A204.1 (cell line): ENCODE data around the gene ITGA2.
"Not testable (repeated sequence)": the region's sequence is repeated elsewhere in the genome, so short reads cannot be mapped to it uniquely, and the experiment has no call there.

ENCODE experiments used
- FAIRE-seq: peaks from 2 replicates; lab custom pipeline; 2012; peaks lifted over from hg19 to GRCh38; lab: Jason Lieb, UNC

The ITGA2 gene

DNA sequence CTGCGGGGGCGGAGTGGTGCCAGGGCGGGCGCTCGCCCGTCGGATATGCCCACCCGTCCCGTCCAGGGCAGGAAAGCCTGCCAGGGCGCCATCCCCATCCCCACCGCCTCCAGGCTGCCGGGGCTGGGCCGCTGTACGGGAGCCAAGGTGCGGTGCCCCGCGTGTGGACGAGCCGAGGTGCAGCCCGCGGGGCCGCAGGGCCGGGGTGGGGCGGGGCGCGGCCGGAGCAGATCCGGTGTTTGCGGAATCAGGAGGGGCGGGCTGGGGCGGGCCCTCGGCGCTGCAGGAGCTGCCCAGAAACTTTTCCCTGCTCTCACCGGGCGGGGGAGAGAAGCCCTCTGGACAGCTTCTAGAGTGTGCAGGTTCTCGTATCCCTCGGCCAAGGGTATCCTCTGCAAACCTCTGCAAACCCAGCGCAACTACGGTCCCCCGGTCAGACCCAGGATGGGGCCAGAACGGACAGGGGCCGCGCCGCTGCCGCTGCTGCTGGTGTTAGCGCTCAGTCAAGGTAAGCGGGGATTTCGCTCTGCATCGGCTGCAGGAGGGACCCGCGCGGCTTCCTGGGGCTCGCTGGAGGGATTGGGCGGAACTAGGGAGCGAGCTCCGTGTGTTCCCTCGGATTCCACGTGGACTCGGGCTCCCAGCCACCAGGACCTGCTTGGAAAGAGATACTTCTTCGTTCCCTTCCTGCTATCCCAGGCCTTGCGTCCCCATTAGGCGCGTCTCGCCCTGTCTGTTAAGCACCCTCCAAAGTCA lies at the start of gene ITGA2:
ITGA2 (plus strand) TSS at position 328 of the 756 bp plus-strand sequence; CDS start at position 445, 117 bp downstream.
- FAIRE-seq, result no peak

DNA sequence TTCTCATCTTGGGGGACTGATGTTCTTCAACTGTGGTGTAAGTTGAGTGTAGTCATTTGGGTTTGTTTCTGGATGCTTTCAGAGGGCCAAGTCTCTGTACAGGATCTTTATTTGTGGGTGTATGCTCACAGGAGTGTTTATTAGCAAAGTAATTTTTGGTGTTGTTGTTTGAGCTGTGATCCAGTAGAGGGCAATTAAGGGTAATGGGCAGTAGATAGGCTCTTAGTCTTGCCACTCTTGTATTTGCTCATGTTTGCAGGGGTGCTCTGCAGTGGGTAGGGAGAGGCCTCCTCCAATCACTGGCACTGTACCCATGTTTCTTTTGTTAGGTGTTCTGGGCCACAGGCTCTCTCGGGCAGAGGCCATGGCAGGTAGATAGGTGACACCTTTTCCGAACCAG lies 45.9 kb upstream of the ITGA2 start:
- FAIRE-seq, result no peak

DNA sequence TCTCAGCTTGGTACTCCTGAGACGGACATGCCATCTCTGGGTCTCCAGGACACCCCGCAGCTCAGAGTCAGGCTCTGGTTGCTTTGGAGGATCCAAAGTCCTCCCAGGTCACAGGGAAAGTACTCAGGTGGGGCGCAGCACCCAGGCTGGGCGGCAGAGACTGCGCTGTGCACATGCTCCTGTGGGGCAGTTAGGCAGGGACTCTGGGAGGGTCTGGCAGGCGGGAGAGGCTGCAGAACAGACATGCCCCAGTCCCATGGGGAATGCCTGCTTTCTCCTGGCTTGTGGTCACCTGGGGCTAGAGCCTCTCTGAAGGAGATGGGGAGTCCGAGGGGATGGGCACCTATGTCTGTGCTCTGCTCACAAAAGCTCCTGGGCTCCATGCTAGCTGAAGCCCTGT lies 45.3 kb upstream of the ITGA2 start:
- FAIRE-seq, result no peak

DNA sequence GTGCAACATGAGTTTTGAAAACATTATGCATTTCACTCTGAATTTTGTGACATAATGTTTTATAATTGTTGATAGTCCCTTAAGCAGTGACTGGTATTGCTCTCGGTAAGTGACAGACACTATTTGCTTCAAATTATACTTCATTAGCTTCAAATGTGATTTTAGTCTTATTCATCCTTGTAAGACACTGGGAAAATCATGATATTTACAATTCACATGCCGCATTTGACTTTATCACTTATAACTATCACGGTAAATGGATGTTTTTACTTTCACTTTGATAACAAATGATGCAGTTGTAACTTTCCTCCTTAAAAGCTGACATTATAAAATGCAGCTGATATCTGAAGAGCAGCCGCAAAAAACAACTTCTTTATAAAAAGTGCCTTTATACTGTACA lies 44.1 kb upstream of the ITGA2 start:
- no peak for FAIRE-seq

DNA sequence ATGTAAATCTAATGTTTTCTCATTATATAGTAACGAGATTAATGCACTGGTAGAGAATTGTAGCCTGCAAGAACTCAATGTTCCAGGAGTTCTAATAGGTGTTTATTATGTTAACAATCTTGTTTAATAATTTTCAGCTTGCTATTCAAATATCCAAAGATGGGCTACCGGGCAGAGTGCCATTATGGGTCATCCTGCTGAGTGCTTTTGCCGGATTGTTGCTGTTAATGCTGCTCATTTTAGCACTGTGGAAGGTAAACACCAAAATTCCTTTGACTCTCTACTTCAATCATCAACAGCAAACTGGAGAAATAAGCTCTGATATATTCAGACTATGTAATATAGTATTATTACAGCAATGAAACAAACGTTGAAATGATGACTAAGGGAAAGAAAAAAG lies 41.9 kb upstream of the ITGA2 start:
- no peak for FAIRE-seq

DNA sequence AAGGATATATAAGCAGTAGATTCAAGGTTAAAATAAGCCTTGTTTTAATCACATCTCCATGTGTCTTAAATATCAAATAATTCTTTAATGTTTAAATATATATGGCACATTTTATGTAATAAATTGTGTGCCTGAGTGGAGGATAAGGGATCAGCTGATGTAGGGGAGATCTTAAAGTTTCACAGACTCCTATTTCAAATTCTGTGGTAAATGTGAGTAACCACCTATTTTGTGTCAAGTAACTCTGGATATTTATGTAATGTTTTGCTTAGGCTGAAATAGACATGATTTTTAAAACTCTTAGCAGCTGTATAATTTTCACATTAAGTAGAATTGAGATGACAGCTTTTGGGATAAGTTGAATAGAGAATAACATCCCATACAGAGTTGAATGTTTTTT lies 41.3 kb upstream of the ITGA2 start:
- FAIRE-seq, result no peak

DNA sequence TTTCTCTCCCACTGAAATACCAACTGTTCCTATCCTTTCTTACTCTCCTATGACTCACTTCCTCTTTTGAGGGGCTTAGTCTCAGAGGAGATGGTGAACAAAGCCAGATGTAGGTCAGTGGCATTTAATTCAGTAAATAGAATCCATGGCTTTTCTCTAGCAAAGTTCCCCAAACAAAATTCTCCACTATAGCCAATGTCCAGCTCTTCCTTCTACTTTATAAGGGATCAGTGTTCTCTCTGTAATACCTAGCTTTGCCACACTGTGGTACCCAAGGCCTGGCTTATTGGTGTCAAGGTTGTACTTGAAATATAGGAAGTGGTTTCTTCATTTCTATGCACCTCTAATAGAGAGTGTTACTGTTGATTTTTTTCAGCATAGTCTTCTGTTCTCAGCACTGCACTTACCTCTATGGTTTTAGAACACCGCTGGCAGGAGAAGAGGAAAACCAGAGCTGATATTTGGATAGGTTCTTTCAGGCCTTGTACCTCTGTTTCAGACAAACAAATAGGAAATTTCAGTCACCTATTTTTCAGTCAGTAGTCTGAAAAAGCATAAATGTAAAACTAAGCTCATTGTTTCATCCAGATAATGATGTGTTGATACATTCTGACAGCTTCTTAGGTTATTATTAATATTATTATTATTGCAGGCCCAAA lies 40.6 kb upstream of the ITGA2 start:
- peak; percentile 93 for FAIRE-seq

DNA sequence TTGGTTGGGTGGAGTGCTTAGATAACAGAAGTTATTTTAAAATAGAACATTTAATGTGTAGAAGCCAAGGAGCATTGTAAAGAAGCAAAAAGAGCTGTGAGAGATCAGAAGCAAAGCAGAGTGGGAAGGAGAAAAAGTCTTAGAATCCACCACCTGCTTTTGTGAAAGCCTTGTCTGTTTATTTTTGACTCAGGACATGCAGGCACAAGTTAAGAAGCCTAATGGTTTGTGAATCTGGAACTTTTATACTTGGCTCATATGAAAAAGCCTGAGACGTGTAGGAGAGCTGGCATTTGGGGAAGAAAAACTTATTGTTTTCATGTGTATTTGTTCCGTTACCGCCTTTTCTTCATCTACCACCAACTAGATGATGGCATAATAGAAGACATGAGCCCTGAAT lies 38.5 kb upstream of the ITGA2 start:
- no peak for FAIRE-seq

DNA sequence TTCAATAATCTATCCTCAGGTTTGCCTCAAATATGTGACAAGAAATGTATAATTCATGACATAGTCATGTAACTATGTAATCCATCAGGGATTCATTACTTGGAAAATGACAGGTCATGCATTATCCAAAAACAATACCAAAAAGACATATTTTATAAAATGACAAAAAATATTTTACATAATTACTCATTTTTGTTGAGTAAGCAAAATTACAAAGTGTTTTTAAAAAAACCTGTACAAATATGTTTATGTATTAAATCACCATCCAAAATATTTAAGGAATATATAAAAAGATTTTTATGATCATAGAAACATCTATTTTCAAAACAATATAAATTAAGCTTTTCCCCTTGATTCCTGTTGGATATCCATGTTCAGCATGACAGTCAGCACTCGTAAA lies 36.7 kb upstream of the ITGA2 start:
- peak; percentile 9 for FAIRE-seq

DNA sequence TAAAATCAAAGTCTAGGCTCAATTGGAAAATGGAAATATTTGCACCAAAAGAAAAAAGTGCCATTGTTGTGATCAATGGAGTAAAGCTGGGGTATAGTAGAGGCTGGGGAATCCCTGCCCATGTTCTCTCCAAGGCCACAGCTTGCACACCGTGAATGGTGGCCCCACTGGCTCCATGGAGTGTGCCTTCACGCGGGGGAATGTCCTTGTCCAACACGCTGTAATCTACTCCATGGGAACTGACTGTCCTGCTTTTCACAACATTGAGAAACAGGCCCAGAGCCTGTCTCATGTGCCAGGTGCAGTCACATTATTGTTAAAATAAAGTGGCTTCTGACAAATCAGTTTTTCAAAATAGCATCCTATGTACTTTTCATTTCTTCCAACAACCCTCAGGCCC lies 33.1 kb upstream of the ITGA2 start:
- no peak for FAIRE-seq

DNA sequence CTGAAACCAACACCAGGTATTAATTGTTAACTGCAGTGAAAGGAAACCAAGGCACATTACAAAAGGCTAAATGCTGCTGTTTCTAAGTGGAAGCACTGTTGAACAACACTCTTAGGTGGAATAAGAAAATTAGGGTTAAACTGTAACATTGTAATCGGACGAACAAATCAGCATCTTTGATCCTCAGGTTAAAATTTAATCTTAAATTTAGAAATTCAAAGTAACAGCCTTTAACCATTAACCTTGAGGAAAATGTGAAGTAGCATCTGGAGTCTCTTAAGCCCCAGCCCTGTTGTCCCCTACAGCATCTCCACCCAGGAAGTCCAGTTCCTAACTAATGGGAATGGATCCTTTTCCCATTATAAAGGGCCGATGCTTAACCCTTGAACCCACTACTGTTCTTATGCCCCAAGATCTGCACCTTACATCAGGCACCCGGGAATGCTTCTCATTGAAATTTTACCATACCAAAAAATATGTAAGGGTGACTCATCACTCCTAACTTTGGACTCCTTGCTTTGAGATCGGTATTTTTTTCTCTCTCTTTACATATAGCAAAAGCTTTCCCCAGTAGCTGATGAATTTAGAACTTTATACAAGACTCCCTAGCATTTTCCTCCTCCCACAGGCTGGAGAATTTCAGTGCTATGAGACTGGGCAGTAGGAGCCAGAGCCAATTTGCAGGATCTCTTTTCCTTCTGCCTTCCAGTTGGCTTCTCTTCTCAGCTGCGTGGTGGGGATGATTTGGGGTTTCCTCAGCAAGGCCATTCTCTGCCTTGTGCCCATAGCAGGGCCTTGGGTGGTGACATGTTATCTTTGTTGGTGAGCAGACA lies 32.0 kb upstream of the ITGA2 start:
- no peak for FAIRE-seq

DNA sequence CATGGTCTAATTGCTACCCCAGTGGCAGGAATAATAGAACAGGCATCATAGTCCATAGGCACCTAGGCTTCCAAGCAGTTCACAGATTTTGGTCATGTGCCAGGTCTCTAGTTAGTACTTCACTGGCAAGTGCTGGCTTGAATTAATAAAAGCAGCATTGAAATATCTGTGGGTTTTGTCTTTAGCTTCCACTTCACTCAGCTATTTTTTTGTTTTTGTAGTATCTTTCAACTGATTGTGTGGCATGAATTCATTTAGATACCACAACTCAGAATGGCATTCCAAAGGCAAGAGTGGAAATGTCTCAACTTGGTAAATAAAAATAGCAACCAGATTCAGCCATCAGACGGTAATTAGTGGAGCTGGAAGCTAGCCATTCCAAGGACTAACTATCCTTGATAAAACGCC lies 27.9 kb upstream of the ITGA2 start:
- FAIRE-seq, result no peak

DNA sequence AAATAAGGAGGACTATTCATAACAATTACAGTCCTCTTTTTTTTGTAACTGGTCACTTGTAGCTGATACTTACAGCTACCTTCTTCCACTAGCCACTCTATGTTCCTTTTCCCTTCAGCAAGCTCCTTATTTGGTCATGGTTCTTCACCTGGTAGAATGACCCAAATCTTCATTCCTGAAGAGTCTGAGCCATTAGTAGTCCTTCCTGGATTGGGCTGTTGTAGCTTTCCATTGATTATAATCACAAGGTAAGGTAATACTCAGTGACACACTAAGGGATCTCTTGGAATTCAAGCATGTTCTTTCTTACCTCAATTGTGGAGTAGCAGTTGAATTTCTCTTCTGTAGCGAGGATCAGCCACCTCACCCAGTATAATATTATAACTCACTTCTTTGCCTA lies 25.5 kb upstream of the ITGA2 start:
- no peak for FAIRE-seq

DNA sequence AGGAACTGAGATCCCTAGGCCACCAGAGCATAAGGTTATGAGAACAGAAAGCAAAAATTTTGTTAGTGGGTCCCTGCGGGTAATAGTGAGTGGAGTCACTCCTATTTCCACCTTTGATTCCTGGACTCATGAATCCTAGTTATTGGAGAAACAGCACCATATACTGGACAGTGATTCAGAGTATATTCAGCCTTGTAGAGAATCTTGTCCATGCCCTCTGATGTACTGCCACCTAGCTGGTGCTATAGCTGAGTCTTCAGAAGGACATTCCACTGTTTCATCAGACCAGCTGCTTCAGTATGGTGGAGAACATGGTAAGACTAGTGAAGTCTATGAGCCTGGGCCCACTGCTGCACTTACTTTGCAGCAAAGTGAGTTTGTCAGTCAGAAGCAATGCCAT lies 25.0 kb upstream of the ITGA2 start:
- no peak for FAIRE-seq

DNA sequence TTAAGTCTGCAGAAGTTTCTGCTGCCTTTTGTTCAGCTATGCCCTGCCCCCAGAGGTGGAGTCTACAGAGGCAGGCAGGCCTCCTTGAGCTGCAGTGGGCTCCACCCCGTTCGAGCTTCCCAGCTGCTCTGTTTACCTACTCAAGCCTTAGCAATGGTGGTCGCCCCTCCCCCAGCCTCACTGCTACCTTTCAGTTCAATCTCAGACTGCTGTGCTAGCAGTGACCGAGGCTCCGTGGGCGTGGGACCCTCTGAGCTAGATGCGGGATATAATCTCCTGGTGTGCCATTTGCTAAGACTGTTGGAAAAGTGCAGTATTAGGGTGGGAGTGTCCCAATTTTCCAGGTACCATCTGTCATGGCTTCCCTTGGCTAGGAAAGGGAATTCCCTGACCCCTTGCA lies 13.0 kb upstream of the ITGA2 start:
- not testable (repeated sequence) for FAIRE-seq

DNA sequence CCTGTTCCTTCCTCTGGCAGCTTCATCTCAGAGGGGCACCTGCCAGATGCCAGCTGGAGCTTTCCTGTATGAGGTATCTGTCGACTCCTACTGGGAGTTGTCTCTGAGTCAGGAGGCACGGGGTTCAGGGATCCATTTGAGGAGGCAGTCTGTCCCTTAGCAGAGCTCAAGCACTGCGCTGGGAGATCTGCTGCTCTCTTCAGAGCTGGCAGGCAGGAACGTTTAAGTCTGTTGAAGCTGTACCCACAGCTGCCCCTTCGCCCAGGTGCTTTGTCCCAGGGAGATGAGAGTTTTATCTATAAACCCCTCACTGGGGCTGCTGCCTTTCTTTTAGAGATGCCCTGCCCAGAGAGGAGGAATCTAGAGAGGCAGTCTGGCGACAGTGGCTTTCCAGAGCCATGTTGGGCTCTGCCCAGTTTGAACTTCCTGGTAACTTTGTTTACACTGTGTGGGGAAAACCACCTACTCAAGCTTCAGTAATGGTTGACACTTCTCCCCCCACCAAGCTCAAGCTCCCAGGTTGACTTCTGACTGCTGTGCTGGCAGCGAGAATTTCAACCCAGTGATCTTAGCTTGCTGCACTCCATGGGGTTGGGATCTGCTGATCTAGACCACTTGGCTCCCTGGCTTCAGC lies 11.8 kb upstream of the ITGA2 start:
- no peak for FAIRE-seq

DNA sequence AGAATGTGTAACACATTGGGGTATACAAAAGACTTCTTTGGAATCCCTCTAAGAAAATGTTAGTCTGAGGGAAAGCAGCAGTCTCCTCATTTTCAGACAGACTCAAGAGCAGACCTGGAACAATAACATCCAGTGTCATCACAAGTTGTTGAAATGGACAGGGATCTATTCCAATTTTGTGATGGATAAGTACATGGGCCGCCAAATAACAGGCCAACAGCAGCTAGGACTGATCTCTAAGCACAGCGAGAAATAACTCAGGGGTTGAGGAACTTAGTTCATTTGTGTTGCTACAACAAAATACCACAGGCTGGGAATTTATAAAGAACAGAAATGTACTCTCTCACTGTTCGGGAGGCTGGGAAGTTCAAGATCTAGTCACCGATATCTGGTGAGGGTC lies 7.6 kb upstream of the ITGA2 start:
- no peak for FAIRE-seq

DNA sequence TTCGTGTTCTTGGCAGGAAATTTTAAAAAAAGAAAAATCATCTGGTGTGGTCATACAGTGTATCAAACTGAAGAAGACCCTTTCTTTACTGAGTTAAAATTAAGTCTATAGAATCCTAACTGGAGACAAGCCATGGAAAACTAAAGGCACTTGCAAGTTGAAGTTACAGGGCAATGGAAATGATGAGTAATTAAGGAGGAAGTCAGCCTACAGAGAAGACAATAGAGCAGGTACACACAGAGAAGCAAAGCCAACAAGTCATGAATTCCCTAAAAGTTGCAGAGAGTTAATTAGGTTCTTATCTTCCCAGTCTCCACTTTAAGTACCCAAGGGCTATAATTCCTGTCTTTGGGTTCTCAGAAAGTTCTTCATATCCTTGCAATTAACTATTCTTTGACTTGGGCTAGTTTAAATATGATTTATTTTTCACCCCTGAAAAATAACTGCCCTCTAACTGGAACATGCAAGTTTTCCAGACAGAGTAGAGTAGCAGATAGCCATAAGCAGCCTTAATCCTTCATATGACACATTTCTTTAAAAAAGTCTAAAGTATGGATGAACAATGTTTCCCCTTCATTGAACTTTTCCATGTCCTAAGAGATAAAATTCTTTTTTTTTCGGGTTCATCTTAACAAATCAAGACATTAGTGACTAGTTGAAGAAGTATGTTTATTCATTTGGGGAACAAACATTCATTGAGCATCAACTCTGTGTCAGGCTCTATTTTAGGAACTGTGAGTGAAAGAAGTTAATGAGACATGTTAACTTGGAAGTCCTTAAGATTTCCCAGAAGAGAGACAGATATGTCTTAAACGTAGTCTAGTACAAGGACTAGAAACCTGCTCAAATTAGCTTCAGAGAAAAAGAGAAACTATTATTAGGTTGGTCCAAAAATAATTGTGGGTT lies 5.2 kb upstream of the ITGA2 start:
- no peak for FAIRE-seq

DNA sequence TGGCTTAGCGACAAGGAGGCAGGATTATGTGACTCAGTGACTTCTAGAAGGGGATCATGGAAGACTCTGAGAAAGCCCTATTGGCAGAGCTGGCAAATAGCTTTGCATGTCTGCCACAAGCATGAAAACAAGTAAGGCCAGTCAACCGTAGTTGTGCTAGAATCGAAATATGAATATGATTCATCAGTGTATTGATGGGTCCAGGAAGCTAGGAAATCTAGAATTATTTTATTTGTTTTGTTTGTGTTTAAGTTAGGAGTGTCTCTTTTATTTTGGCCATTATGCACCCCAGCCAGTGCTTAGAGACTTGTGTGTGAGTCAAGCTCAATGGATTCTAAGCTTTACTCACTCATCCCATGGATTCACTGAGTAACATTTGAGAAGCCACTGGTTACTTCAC lies 3.8 kb upstream of the ITGA2 start:
- FAIRE-seq, result no peak

DNA sequence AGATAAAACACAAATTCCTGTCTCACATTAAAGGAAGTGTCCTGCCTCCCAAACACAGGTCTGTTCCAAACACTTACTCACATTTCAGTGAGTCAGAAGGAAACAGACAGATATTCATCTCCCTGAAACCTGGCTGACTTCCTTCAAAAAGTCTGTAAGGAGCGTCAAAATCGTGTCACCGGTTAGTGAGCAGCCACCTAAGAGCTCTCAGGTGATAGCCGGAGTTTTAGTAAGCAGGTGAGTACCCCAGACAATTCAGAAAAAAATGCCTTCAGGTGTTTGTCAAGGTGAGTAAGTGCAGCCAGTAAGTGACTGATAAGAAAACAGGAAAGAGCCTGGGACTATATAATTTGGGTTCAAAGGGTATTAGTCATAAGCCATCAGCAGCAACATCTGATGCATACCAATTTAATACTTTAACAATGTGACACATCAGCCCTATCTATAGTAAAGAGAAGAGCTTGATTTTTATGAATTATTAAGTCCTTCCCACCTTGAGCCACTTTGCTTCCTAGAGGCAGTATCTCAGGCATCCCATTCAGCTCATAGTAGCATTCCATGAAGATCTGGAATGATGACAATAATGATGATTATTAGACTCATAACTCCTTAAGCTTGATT lies 1.3 kb upstream of the ITGA2 start:
- no peak for FAIRE-seq

DNA sequence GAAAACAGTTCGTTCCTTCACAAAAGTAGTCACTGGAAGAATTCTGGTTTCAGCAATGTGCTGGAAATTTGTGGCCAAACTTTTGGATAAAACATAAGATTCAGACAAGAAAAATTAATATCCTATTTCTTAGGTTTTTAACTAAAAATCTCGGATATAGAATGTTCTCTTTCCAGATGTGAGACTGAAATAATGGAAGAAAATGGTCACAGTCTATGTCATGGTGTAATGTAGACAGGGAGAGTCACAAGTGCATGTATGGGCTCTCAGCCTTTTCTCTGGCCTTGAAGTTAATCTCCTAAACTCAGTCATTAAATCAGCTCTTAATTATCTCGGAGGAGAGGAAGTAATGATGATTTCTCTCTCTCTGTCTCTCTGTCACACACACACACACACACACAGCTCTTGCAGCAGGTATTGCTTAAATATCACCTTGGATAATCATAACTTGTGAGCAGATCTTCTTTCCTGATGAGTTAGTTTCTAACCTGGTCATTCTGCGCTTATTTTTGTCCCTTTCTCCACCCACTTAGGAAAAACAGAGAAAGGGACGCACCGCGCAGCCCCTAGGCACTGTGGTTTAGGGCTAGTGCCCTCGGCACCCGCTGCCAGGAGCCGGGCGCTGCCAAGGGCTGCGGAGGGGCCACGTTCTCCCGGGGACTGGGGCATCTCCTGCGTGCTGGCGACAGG lies 672 bp upstream of the ITGA2 start:
- no peak for FAIRE-seq
